ENCODE measurements around the gene RIN2.

DNA sequence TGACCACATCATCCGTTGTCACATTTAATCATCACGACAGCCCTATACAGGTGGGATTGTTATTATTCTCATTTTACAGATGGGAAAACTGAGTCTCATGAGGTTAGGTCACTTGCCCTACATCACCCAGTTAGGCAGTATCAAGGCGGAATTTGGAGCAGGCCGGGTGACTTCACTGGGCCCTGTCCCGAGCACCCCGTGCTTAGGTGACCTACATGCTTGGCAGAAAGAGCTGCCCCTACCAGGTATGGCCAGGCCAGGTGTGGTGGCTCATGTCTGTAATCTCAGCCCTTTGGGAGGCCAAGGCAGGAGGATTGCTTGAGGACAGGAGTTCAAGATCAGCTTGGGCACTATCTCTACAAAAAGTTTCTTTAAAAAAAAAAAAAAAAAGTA, 44.0 kb downstream of the RIN2 start:
- TF ChIP-seq POLR2A (IDR thresholded peaks at IDR 0.05; ENCODE audit: low read depth, low read length), result no peak
- TF ChIP-seq RAD21 (IDR thresholded peaks at IDR 0.05; ENCODE audit: low read length), result no peak
- TF ChIP-seq CEBPB (IDR thresholded peaks at IDR 0.05; ENCODE audit: low read depth, low read length), result no peak
- no peak for TF ChIP-seq MXI1 (IDR thresholded peaks at IDR 0.05; ENCODE audit: borderline replicate concordance, low read depth, low read length)
- TF ChIP-seq, protein P1, sequence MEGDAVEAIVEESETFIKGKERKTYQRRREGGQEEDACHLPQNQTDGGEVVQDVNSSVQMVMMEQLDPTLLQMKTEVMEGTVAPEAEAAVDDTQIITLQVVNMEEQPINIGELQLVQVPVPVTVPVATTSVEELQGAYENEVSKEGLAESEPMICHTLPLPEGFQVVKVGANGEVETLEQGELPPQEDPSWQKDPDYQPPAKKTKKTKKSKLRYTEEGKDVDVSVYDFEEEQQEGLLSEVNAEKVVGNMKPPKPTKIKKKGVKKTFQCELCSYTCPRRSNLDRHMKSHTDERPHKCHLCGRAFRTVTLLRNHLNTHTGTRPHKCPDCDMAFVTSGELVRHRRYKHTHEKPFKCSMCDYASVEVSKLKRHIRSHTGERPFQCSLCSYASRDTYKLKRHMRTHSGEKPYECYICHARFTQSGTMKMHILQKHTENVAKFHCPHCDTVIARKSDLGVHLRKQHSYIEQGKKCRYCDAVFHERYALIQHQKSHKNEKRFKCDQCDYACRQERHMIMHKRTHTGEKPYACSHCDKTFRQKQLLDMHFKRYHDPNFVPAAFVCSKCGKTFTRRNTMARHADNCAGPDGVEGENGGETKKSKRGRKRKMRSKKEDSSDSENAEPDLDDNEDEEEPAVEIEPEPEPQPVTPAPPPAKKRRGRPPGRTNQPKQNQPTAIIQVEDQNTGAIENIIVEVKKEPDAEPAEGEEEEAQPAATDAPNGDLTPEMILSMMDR (conservative IDR thresholded peaks at IDR 0.05; ENCODE audit: low read depth, low read length), result no peak
- TF ChIP-seq, protein P2, sequence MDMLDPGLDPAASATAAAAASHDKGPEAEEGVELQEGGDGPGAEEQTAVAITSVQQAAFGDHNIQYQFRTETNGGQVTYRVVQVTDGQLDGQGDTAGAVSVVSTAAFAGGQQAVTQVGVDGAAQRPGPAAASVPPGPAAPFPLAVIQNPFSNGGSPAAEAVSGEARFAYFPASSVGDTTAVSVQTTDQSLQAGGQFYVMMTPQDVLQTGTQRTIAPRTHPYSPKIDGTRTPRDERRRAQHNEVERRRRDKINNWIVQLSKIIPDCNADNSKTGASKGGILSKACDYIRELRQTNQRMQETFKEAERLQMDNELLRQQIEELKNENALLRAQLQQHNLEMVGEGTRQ (IDR thresholded peaks at IDR 0.05; ENCODE audit: low read depth, low read length), result no peak
- TF ChIP-seq, protein P3, sequence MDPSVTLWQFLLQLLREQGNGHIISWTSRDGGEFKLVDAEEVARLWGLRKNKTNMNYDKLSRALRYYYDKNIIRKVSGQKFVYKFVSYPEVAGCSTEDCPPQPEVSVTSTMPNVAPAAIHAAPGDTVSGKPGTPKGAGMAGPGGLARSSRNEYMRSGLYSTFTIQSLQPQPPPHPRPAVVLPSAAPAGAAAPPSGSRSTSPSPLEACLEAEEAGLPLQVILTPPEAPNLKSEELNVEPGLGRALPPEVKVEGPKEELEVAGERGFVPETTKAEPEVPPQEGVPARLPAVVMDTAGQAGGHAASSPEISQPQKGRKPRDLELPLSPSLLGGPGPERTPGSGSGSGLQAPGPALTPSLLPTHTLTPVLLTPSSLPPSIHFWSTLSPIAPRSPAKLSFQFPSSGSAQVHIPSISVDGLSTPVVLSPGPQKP (IDR thresholded peaks at IDR 0.05; ENCODE audit: borderline replicate concordance, low read depth, low read length), result no peak
- TF ChIP-seq CHD1 (IDR thresholded peaks at IDR 0.05; ENCODE audit: low read depth, low read length), result no peak
- no peak for TF ChIP-seq RCOR1 (IDR thresholded peaks at IDR 0.05; ENCODE audit: insufficient replicate concordance, low read length)
- no peak for TF ChIP-seq SMC3 (IDR thresholded peaks at IDR 0.05; ENCODE audit: low read depth, low read length)

All from IMR-90 (cell line).